Measurements from ENCODE around the gene DSP. TPM values are rescaled to one million over a fixed set of nuclear protein-coding genes. Genes with fewer than 3 reads are reported as not detected.

The DSP gene
- total and polyA plus RNA-seq, 2 of the 13 experiments (the other 11 are each of a cell fraction or from before 2014, with no cell fraction given) = 89.8 to 117 TPM

GRCh38 chr6:7541175-7542064, at the start of gene DSP (continued):
- TF ChIP-seq ZNF646 (CRISPR knock-in tag; IDR thresholded peaks at IDR 0.05) (peak; percentile 76), ZNF207 (IDR thresholded peaks at IDR 0.05; ENCODE audit: borderline replicate concordance) (no peak), IKZF1 (IDR thresholded peaks at IDR 0.05) (no peak), ZNF20 (CRISPR knock-in tag; IDR thresholded peaks at IDR 0.05) (no peak), RBAK (CRISPR knock-in tag; IDR thresholded peaks at IDR 0.05) (peak; percentile 44; the same call in 1 of the 2 replicates), THYN1 (CRISPR knock-in tag; IDR thresholded peaks at IDR 0.05; ENCODE audit: borderline replicate concordance, low read depth) (no peak; the same call in 1 of the 2 replicates), RBM39 (IDR thresholded peaks at IDR 0.05; ENCODE audit: low read depth, low read length, poor library complexity, severe bottlenecking) (no peak), HMGA1 (CRISPR knock-in tag; conservative IDR thresholded peaks at IDR 0.05) (no peak), RFX3 (CRISPR knock-in tag; IDR thresholded peaks at IDR 0.05) (no peak), PLSCR1 (CRISPR knock-in tag; IDR thresholded peaks at IDR 0.05; ENCODE audit: borderline replicate concordance) (0 out of 2 replicates have a peak, but pooled peaks have one; percentile 51), LCORL (IDR thresholded peaks at IDR 0.05) (no peak), LCORL (CRISPR knock-in tag; IDR thresholded peaks at IDR 0.05) (peak; percentile 96), FOXK1 (CRISPR knock-in tag; IDR thresholded peaks at IDR 0.05; ENCODE audit: borderline replicate concordance, low read depth) (peak; percentile 88; the same call in 1 of the 2 replicates), CC2D1A (CRISPR knock-in tag; IDR thresholded peaks at IDR 0.05) (no peak), U2AF2 (IDR thresholded peaks at IDR 0.05; ENCODE audit: low read depth, low read length) (no peak), CEBPB (IDR thresholded peaks at IDR 0.05; ENCODE audit: borderline replicate concordance, low read depth, low read length) (no peak), KMT2A (CRISPR knock-in tag; IDR thresholded peaks at IDR 0.05) (peak; percentile 84), GRHL1 (CRISPR knock-in tag; conservative IDR thresholded peaks at IDR 0.05) (no peak), ZNF557 (CRISPR knock-in tag; IDR thresholded peaks at IDR 0.05) (peak; percentile 45; the same call in 1 of the 2 replicates)
